Thyroid gland (tissue), 4 donors: Measurements from ENCODE around the gene RPS15.

Source experiments
- CTCF ChIP-seq, 6 experiments: fragments of 200-600 bp in 3 of 6; fragments of 450-650 bp in 3 of 6; sonication (generic) in 3 of 6; IDR thresholded peaks; one replicate each; pipeline ENCODE4 v1.5.1; 2016 to 2019; ENCODE audit warnings: antibody characterized with exemption in 6 of 6, mild to moderate bottlenecking in 2 of 6, inconsistent platforms in 1 of 6, moderate library complexity in 1 of 6
- POLR2A ChIP-seq, 2 donors: fragments of 450-650 bp; IDR thresholded peaks; one replicate each; pipeline ENCODE4 v1.6.1; 2017; ENCODE audit warnings: antibody characterized with exemption in 2 of 2, mild to moderate bottlenecking in 2 of 2, moderate library complexity in 1 of 2

DNA sequence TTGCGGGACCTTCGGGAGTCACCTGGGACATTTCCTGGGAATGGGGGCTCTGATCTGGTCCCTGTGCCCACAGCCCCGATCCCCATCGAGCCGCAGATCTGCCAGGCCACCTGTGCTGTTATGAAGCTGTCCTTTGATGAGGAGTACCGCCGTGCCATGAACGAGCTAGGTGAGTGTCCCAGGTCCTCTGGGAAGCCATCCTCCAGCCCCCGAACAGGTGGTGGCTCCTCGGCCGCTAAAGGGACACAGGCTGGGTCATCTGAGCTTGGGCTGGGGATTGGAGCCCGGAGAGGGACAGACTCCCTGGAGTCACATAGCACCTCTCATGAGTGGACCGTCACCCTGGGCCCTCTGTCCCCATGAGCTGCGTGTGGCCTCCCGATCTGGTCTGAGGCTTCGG lies 19.7 kb downstream of the RPS15 start:
- TF ChIP-seq POLR2A (IDR thresholded peaks at IDR 0.05), result no peak
- TF ChIP-seq CTCF (IDR thresholded peaks at IDR 0.05), result no peak
